Activated CD4-positive, alpha-beta T cell treated with anti-CD3 and anti-CD28 coated beads, Interleukin-2, amount 50 U/mL, for 48 hours (primary cell): ENCODE measurements around the gene ZCCHC24.

Source experiments
- DNase-seq, 2 experiments: peaks; one replicate each; pipeline ENCODE4 v3.0.0-alpha.2; 2020

The ZCCHC24 gene

GRCh38 chr10:79355420-79356017, 89.9 kb downstream of the ZCCHC24 start:
- no peak for DNase-seq

GRCh38 chr10:79354615-79355014, 90.8 kb downstream of the ZCCHC24 start:
- DNase-seq: no peak

DNA sequence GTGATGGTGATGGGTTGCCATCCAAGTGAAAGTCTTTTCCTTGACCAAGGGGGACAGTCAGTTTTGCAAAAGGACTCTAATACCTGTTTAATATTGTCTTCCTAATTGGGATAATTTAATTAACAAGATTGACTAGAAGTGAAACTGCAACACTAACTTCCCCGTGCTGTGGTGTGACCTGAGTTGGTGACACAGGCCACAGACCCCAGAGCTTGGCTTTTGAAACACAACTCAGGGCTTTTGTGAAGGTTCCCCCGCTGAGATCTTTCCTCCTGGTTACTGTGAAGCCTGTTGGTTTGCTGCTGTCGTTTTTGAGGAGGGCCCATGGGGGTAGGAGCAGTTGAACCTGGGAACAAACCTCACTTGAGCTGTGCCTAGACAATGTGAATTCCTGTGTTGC, 91.3 kb downstream of the ZCCHC24 start:
- DNase-seq: no peak

GRCh38 chr10:79353726-79354125, 91.7 kb downstream of the ZCCHC24 start:
- no peak for DNase-seq

GRCh38 chr10:79353000-79353406, 92.4 kb downstream of the ZCCHC24 start:
- no peak for DNase-seq

DNA sequence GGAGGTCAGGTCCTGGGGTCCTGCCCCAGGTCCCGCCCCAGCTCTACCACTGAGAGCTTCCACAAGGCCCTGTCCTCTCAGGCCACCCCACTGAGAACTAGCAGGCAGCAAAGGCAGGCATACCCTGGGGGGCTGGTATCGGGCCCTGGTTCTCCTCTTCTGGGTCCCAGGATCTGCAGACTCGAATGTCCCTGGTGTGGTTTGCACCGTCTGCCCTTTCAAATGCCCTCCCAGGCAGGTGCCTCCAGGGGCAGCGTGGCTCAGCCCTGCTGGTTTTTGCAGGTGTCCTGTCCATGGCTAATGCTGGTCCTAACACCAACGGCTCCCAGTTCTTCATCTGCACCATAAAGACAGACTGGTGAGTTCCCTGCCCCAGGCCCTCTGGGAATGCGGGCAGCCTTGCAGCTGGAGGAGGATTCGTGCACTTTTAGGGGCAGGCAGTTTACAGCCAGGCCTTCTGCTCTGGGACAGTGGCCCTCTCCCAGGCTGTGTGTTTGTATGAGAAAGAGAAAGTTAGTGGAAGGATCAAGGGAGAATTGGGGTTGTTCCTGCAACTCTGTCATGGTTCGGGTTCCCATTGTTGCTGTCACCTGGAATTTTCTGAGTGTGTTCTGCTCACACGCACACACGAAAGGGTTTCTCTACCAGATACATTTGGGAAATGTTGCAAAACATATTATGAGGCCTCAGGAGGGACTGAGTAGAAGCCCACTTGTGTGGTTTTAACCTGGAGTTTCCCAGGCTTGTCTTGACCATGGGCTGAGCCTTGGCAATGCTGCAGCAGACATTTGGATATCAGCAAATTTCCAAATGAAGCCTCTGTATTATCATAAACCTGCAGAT, 93.2 kb downstream of the ZCCHC24 start:
- no peak for DNase-seq

DNA sequence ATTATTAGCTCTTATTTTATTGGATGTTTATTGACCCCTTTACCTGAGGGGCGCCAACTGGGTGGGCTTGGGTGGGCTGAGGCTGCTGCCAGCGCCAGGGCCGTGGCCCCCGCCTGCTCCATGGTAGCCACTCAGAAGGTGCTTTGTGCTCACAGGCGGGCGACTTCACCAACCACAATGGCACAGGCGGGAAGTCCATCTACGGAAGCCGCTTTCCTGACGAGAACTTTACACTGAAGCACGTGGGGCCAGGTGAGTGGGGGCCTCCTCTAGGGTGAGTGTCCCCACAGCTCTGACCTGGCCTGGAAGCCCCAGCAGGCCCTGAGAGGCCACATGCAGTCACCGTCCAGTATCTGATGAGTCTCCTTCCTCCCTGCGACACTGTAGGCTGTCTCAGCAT, 94.1 kb downstream of the ZCCHC24 start:
- DNase-seq: no peak

- no peak for DNase-seq
Measured at GRCh38 chr10:79350407-79351154, 94.8 kb downstream of the ZCCHC24 start.

GRCh38 chr10:79349766-79350406, 95.5 kb downstream of the ZCCHC24 start:
- DNase-seq: no peak

GRCh38 chr10:79349072-79349491, 96.3 kb downstream of the ZCCHC24 start:
- DNase-seq: no peak

- peak in 1 of 2 experiments; percentile 5 for DNase-seq
Measured at GRCh38 chr10:79348640-79348988, 96.8 kb downstream of the ZCCHC24 start.

DNA sequence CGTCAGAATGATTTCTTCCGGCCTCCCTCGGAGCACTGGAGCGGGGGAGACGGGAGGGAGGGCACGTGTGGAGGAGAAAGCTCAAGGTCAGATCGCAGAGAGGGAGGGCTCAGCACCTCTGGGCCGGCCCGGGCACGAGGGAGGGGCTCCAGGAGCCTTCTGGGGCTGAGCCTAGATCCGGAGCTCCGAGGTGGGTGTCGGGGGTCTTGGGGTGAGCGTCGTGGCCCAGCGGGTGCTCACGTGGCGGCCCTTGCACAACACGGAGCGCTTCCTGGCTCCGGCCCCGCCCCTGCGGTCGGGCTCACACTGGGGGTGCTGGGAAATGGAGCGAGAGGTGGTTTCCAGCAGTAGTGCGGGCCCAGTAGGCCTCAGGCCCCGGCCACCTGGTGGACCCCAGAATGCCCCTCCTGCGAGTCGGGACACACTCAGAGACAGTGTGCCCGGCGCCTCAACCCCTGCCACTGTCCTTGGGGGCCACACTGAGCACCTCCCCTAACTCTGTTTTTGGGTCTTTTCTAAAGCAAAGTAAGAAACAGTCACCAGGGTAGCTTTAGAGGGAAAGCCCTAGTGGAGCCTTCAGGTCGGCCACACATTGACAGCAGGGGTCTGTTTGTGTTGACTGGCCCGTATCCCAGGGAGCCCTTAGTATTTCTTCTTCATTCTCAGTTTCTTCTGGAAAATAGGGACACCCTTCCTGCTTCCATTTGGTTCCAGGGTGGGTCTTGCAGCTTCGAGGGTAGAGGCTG, 97.4 kb downstream of the ZCCHC24 start:
- peak; percentile 81 to 83 for DNase-seq

DNA sequence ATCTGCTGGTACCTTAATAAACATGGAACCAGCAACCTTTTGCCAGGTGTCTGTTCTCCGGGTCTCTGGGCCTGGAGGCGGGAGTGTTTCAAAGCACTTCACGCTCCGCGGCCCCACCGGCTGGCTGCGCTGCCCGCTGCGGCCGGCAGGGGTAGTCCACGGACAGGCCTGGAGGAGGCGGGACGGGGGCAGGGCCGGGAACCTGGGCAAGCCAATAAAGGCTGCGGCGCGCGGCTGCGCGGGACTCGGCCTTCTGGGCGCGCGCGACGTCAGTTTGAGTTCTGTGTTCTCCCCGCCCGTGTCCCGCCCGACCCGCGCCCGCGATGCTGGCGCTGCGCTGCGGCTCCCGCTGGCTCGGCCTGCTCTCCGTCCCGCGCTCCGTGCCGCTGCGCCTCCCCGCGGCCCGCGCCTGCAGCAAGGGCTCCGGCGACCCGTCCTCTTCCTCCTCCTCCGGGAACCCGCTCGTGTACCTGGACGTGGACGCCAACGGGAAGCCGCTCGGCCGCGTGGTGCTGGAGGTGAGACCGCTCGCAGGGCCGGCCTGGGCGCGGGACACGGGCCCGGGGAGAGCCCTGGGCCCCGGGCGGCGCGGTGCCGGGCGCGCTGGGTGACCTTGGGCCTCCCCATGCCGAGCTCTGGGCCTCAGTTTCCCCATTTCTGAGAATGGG, 98.1 kb downstream of the ZCCHC24 start, which contains the start of gene PPIF:
Gene PPIF, plus strand, starts transcription at position 244 of the 668 bp plus-strand sequence. Its CDS starts 80 bp downstream, at position 324.
- peak; percentile 94 to 96 for DNase-seq

- peak in 1 of 2 experiments; percentile 15 for DNase-seq
Measured at GRCh38 chr10:79346388-79347225, 98.8 kb downstream of the ZCCHC24 start.

DNA sequence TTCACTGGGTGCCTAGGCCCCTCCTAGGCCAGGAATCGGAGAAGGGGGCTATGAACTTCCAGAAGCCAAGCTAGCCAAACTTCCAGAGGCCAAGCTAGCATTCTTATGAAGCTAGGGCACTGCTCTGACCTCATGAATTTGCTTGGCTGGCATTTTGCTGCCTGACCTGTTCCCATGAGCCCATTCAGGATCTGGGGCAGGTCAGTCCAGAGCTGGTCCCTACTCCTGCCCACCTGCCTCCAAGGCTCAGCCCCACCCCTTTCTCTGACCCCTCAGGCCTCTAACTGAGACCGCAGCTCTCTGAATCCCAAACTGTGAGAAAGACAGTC, 99.4 kb downstream of the ZCCHC24 start:
- DNase-seq: no peak

- DNase-seq: peak in 1 of 2 experiments; percentile 4
Measured at GRCh38 chr10:79345241-79346011, 100.0 kb downstream of the ZCCHC24 start.

GRCh38 chr10:79344502-79345195, 100.8 kb downstream of the ZCCHC24 start:
- no peak for DNase-seq

DNA sequence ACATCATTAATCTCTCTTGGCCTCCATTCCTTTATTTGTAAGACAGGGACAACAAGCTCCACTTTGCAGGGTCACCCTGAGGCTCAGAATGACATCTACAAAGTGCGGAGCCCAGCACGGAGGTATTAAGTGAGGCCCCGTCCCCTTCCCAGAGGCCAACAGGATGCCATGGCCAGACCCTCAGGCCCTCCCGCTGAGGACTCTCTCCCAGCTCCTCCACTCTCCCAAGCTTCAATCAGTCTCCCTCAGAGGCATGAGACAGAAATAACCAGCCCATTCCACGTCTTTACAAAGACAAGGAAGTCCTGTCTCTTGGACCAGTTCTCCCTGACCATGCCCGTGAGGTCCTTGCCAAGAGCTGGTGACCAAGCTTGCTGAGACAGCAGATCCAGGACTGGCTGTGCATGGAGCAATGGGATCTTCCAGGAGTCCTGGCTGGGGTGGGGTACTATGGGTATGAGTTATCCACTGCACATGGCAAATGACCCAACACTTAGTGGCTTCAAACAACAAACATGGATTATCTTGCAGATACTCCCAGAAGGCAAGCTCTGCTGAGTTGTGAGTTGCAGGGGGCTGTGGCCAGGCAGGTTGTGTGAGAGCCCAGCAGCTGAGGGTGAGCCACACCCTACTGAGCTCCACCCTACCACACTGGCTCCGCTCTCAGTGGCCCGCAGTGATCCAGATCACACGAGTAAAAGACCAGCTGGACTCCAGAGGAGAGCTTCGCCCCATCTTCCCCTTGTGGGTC, 102.4 kb downstream of the ZCCHC24 start:
- no peak for DNase-seq

- DNase-seq: no peak
Measured at GRCh38 chr10:79342295-79342761, 103.1 kb downstream of the ZCCHC24 start.
